HG03025 (cell line): ENCODE data around the gene LONP1.
"Not testable (repeated sequence)": the region's sequence is repeated elsewhere in the genome, so short reads cannot be mapped to it uniquely, and the experiment has no call there.

Experiments used
- ATAC-seq: cut with Tn5 transposase; IDR thresholded peaks from one replicate; pipeline ENCODE4 v1.9.1; 2021; ENCODE audit warnings: mild to moderate bottlenecking, moderate library complexity; ENCODE audit not compliant: unreplicated experiment, low FRiP score

Gene LONP1

GRCh38 chr19:5694167-5694955 lies 25.6 kb downstream of the LONP1 start:
- ATAC-seq: no peak

GRCh38 chr19:5693195-5694166 lies 26.5 kb downstream of the LONP1 start:
- ATAC-seq: no peak

GRCh38 chr19:5692723-5693194 lies 27.2 kb downstream of the LONP1 start:
- ATAC-seq: no peak

- no peak for ATAC-seq
These were observed 27.9 kb downstream of the LONP1 start for GRCh38 chr19:5691822-5692722.

GRCh38 chr19:5690955-5691821 lies 28.8 kb downstream of the LONP1 start:
- no peak for ATAC-seq

- no peak for ATAC-seq
These were observed 29.6 kb downstream of the LONP1 start, which contains the start of gene RPL36 for GRCh38 chr19:5690125-5690954. Gene RPL36 (plus strand): TSS chr19:5690295. CDS start chr19:5690508, 213 bp downstream.

DNA sequence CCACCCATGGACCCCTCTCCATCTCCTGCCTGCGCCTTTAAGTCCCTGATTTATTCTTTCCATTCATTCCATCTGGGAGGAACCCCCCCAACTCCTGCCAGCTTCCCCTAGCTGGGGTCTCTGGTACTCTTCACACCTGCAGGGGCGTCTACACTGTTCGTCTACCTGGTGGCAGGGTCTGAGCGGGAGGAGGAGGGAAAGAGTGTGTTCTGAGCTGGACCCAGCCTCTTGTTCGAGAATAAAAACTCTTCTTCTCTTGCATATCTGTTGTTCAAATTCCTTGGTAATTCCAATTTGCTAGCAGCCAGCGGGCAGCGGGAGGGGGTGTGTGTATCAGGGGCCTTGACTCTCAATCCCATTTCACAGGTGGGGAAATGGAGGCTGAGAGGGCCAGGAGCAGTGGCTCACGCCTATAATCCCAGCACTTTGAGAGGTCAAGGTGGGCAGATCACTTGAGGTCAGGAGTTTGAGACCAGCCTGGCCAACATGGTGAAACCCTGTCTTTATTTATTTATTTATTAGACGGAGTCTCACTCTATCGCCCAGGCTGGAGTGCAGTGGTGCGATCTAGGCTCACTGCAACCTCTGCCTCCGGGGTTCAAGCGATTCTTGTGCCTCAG lies 31.6 kb downstream of the LONP1 start:
- not testable (repeated sequence) for ATAC-seq

DNA sequence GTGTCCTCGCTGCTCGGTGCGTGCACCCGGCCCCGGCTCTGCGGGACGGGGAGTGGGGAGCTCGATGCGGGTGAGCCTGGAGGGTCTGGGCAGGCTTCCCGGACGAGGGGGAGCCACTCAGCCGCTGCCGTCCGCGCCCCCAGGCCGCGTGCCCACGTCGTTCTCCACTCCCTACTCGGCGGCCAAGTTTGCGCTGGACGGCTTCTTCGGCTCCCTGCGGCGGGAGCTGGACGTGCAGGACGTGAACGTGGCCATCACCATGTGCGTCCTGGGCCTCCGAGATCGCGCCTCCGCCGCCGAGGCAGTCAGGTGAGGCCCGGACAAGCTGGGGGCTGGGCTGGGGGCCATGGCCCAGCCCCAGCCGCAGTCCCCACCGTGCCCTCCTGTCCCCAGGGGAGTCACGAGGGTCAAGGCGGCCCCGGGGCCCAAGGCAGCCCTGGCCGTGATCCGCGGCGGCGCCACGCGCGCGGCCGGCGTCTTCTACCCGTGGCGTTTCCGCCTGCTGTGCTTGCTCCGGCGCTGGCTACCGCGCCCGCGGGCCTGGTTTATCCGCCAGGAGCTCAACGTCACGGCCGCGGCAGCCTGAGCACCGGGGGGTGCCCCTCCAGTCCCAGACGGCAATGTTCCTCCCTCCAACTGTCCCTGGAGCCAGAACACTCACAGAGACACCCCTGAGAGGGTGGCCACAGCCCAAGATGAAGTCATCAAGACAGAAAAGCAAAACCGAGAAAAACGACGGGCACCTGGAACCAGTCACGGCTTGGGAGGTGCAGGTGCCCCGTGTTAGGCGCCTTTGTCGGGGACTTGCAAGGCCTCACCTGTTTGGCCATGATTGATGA lies 32.4 kb downstream of the LONP1 start:
- ATAC-seq: no peak

- peak; percentile 35 for ATAC-seq
These were observed 33.1 kb downstream of the LONP1 start for GRCh38 chr19:5686647-5687359.

DNA sequence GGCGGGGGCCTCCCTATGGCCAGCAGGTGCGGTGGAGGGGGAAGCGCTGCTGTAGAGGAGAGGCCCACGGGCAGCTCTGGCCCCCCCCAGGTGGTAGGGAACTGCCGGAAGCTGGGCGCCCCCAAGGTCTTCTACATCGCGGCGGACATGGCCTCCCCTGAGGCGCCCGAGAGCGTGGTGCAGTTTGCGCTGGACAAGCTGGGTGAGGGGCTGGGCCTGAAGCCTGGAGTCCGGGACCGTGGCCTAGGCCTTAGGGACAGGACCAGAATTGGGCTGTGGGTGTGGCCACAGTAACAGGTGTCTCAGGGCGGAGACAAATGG lies 33.7 kb downstream of the LONP1 start:
- ATAC-seq: peak; percentile 20

GRCh38 chr19:5684694-5685430 lies 35.1 kb downstream of the LONP1 start:
- no peak for ATAC-seq

DNA sequence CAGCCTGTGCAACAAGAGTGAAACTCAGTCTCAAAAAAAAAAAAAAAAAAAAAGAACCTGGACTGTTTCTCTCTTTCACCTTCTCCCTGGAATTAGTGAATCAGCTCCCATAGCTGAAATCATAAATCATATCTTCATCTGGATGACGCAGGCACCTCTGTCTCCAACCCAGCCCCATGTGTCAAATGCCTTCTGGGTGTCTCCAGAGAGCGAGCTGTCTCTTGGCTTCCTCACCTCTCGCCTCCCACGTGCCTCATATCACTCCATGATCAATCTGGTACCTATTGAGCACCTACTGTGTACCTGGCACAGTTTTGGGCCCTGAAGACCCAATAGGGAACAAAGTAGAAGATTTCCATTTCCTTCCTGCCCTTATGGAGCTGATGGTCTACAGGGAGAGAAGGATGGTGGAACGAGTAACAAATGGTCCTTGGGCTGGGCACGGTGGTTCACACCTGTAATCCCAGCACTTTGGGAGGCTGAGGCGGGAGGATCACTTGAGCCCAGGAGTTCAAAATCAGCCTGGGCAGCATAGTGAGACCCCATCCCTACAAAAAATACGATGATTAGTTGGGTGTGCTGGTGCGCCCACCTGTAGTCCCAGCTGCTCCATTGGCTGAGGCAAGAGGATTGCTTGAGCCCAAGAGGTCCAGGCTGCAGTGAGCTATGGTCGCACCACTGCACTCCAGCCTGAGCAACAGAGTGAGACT lies 36.6 kb downstream of the LONP1 start:
- ATAC-seq: no peak

GRCh38 chr19:5682107-5682482 lies 37.9 kb downstream of the LONP1 start:
- ATAC-seq: no peak

GRCh38 chr19:5681391-5682106 lies 38.4 kb downstream of the LONP1 start:
- no peak for ATAC-seq
